ENCODE data around the gene RHOG. TPM values are rescaled to one million over a fixed set of nuclear protein-coding genes. Genes with fewer than 3 reads are reported as not detected.

The RHOG gene
- polyA plus RNA-seq, 1 donor from 2014 or later: not detected

GRCh38 chr11:3853899-3854659, 13.3 kb upstream of the RHOG start:
- H3K9me2 ChIP-seq (ENCODE audit: insufficient read depth, low read length): no peaks in the 10 kb centered on the region
- no peak overlapping the region for H3K4me2 ChIP-seq (ENCODE audit: low read length)
- H3K27me3 ChIP-seq (ENCODE audit: insufficient read depth, low read depth, low read length): no peaks in the 10 kb centered on the region
- H3K36me3 ChIP-seq (ENCODE audit: insufficient read depth, low read length): no peaks in the 10 kb centered on the region
- TF ChIP-seq SMC3 (conservative IDR thresholded peaks at IDR 0.05; ENCODE audit: poor library complexity) (no peak), EP300 (conservative IDR thresholded peaks at IDR 0.05; ENCODE audit: poor library complexity, severe bottlenecking) (no peak), TAF1 (IDR thresholded peaks at IDR 0.05; ENCODE audit: low read depth) (no peak), EZH2 (IDR thresholded peaks at IDR 0.05; ENCODE audit: borderline replicate concordance, insufficient read depth, low read length, poor library complexity, severe bottlenecking) (no peak), RAD21 (conservative IDR thresholded peaks at IDR 0.05) (no peak), POLR2AphosphoS5 (IDR thresholded peaks at IDR 0.05) (no peak), REST (IDR thresholded peaks at IDR 0.05; ENCODE audit: borderline replicate concordance) (no peak), MXI1 (conservative IDR thresholded peaks at IDR 0.05; ENCODE audit: poor library complexity, severe bottlenecking) (no peak)
- TF ChIP-seq, protein P1, sequence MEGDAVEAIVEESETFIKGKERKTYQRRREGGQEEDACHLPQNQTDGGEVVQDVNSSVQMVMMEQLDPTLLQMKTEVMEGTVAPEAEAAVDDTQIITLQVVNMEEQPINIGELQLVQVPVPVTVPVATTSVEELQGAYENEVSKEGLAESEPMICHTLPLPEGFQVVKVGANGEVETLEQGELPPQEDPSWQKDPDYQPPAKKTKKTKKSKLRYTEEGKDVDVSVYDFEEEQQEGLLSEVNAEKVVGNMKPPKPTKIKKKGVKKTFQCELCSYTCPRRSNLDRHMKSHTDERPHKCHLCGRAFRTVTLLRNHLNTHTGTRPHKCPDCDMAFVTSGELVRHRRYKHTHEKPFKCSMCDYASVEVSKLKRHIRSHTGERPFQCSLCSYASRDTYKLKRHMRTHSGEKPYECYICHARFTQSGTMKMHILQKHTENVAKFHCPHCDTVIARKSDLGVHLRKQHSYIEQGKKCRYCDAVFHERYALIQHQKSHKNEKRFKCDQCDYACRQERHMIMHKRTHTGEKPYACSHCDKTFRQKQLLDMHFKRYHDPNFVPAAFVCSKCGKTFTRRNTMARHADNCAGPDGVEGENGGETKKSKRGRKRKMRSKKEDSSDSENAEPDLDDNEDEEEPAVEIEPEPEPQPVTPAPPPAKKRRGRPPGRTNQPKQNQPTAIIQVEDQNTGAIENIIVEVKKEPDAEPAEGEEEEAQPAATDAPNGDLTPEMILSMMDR (IDR thresholded peaks at IDR 0.05; ENCODE audit: poor library complexity, severe bottlenecking): no peak
- H3K79me2 ChIP-seq (replicated peaks; ENCODE audit: insufficient read depth, low read length): peaks cover 4% of the 10 kb centered on the region
- H2AFZ ChIP-seq (ENCODE audit: low read depth, low read length): no peak overlapping the region
- no peak overlapping the region for H3K27ac ChIP-seq (ENCODE audit: low read length)
- no peaks in the 10 kb centered on the region for H3F3A ChIP-seq (ENCODE audit: insufficient read depth, low read length, poor library complexity, severe bottlenecking)
- no peaks in the 10 kb centered on the region for H4K20me1 ChIP-seq (ENCODE audit: insufficient read depth)
- H3K4me3 ChIP-seq (ENCODE audit: low read length): peak overlapping the region; percentile 91
- no peak overlapping the region for H3K9ac ChIP-seq (ENCODE audit: low read length)
- H3K9me3 ChIP-seq (ENCODE audit: low read length): no peaks in the 10 kb centered on the region

GRCh38 chr11:3853545-3853842, 12.7 kb upstream of the RHOG start:
- Histone ChIP-seq H3K9me3 (ENCODE audit: low read length) (no peaks in the 10 kb centered on the region), H3K9me2 (ENCODE audit: insufficient read depth, low read length) (no peaks in the 10 kb centered on the region), H3K27me3 (ENCODE audit: insufficient read depth, low read depth, low read length) (no peaks in the 10 kb centered on the region), H3K27ac (ENCODE audit: low read length) (no peak overlapping the region), H3K4me2 (ENCODE audit: low read length) (no peak overlapping the region), H3K79me2 (replicated peaks; ENCODE audit: insufficient read depth, low read length) (peaks cover 4% of the 10 kb centered on the region), H3K36me3 (ENCODE audit: insufficient read depth, low read length) (no peaks in the 10 kb centered on the region), H3F3A (ENCODE audit: insufficient read depth, low read length, poor library complexity, severe bottlenecking) (no peaks in the 10 kb centered on the region), H3K4me3 (ENCODE audit: low read length) (no peak overlapping the region), H2AFZ (ENCODE audit: low read depth, low read length) (no peak overlapping the region), H4K20me1 (ENCODE audit: insufficient read depth) (no peaks in the 10 kb centered on the region), H3K9ac (ENCODE audit: low read length) (no peak overlapping the region)
- no peak for TF ChIP-seq RAD21 (conservative IDR thresholded peaks at IDR 0.05)
- TF ChIP-seq POLR2AphosphoS5 (IDR thresholded peaks at IDR 0.05): no peak
- no peak for TF ChIP-seq MXI1 (conservative IDR thresholded peaks at IDR 0.05; ENCODE audit: poor library complexity, severe bottlenecking)
- TF ChIP-seq TAF1 (IDR thresholded peaks at IDR 0.05; ENCODE audit: low read depth): no peak
- TF ChIP-seq, protein P1 (IDR thresholded peaks at IDR 0.05; ENCODE audit: poor library complexity, severe bottlenecking): no peak
